ENCODE measurements around the gene IGF2BP2.

DNA sequence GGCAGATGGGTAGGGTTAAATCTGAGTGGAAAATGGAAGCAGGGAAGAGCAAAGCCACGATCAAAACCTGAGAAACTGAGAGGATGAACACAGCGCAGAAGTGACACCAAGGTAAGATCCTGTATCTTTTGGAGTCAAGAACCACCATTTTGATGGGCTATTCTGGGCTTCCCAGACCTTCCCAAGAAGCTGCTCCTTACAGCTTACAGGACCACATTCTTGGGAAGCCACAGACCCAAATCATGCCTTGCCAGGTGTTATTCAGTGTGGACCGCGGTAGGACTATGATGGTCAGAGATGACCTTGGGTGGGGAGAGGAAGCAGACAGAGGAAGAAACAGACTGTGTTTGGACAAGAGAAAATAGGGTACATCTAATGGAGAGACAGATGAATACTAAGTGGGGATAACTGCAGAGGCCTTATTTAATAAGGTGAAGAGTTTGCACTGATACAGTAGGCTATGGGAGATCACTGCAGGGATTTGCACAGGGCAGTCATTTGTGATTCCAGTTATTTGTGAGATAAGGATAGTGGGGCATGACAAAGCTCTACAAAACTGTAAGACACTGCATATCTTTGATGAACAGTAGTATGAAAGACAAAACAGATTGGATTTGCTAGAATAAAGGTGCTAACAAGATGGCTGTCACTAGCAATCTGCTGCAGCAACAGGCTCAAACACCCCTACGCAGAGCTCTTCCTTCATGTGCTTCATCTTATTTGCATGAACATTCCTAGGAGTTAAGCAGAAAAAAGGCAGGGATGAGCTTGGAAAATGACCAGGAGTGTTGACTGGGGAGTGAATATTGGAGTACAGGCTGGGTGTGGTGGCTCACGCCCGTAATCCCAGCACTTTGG is 105.9 kb downstream of the IGF2BP2 start:
- no peak for TF ChIP-seq POLR2A (IDR thresholded peaks at IDR 0.05)
- TF ChIP-seq, protein P1, sequence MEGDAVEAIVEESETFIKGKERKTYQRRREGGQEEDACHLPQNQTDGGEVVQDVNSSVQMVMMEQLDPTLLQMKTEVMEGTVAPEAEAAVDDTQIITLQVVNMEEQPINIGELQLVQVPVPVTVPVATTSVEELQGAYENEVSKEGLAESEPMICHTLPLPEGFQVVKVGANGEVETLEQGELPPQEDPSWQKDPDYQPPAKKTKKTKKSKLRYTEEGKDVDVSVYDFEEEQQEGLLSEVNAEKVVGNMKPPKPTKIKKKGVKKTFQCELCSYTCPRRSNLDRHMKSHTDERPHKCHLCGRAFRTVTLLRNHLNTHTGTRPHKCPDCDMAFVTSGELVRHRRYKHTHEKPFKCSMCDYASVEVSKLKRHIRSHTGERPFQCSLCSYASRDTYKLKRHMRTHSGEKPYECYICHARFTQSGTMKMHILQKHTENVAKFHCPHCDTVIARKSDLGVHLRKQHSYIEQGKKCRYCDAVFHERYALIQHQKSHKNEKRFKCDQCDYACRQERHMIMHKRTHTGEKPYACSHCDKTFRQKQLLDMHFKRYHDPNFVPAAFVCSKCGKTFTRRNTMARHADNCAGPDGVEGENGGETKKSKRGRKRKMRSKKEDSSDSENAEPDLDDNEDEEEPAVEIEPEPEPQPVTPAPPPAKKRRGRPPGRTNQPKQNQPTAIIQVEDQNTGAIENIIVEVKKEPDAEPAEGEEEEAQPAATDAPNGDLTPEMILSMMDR (IDR thresholded peaks at IDR 0.05), result no peak

All from lower leg skin (tissue), 3 donors.